Thyroid gland (tissue), 4 donors: ENCODE measurements around the gene CTIF.

Source experiments
- POLR2A ChIP-seq, 2 donors: fragments of 450-650 bp; IDR thresholded peaks; one replicate each; pipeline ENCODE4 v1.6.1; 2017; ENCODE audit warnings: antibody characterized with exemption in 2 of 2, mild to moderate bottlenecking in 2 of 2, moderate library complexity in 1 of 2
- TF ChIP-seq, protein P1 (sequence below), 6 experiments: fragments of 200-600 bp in 3 of 6; fragments of 450-650 bp in 3 of 6; sonication (generic) in 3 of 6; IDR thresholded peaks; one replicate each; pipeline ENCODE4 v1.5.1; 2016 to 2019; ENCODE audit warnings: antibody characterized with exemption in 6 of 6, mild to moderate bottlenecking in 2 of 6, inconsistent platforms in 1 of 6, moderate library complexity in 1 of 6

DNA sequence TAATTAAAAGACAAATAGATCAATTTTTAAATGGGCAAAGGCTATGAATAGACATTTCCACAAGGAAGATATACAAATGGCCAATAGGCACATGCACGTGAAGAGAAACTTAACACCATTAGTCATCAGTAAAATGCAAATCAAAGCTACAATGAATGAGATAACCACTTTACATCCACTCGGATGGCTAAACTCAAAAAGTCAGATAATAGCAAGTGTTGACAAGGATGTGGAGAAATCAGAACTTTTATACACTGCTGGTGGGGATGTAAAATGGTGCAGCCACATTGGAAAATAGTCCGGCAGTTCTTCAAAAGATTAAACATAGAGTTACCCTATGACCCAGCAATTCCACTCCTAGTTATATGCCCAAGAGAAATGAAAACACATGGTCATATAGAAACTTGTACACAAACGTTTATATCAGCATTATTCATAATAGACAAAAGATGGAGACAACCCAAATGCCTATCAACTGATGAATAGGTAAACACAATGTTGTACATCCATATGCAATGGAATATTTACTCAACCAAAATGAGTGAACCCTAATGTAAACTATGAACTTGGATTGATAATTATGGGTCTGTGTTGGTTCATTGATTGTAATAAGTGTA, 360.8 kb downstream of the CTIF start:
- TF ChIP-seq, protein P1, sequence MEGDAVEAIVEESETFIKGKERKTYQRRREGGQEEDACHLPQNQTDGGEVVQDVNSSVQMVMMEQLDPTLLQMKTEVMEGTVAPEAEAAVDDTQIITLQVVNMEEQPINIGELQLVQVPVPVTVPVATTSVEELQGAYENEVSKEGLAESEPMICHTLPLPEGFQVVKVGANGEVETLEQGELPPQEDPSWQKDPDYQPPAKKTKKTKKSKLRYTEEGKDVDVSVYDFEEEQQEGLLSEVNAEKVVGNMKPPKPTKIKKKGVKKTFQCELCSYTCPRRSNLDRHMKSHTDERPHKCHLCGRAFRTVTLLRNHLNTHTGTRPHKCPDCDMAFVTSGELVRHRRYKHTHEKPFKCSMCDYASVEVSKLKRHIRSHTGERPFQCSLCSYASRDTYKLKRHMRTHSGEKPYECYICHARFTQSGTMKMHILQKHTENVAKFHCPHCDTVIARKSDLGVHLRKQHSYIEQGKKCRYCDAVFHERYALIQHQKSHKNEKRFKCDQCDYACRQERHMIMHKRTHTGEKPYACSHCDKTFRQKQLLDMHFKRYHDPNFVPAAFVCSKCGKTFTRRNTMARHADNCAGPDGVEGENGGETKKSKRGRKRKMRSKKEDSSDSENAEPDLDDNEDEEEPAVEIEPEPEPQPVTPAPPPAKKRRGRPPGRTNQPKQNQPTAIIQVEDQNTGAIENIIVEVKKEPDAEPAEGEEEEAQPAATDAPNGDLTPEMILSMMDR (IDR thresholded peaks at IDR 0.05) = no peak
- no peak for TF ChIP-seq POLR2A (IDR thresholded peaks at IDR 0.05)
